ENCODE measurements around the gene MRRF. TPM values are rescaled to one million over a fixed set of nuclear protein-coding genes. Genes with fewer than 3 reads are reported as not detected.
"Not testable (repeated sequence)": the region's sequence is repeated elsewhere in the genome, so short reads cannot be mapped to it uniquely, and the experiment has no call there.

Gene MRRF
- total RNA-seq, 3 donors from 2014 or later (not counting 1 experiment from before 2014, with no cell fraction given) = 17.7 to 29.9 (median 21.3) TPM

DNA sequence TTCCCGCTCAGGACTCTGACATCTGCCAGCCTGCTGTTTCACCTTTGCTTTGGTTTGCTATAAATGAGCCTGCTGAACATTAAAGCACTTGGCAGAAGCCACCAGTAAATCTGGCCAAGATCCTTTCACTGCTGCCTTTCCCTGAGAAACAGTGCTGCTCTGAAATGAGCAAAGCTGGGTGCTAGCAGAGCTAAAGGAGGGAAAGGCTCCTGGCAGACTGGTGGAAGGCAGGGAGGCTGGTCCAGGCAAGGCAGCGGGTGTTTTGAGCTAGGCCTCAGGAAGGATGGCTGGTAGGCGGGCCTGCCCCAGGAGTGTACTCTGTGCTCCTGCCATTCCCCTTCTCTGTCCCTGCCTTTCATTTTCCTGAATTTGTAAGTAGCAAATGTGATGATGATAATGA is 53.6 kb downstream of the MRRF start:
- no peaks in the 10 kb centered on the region for H3K27me3 ChIP-seq (ENCODE audit: control insufficient read depth, insufficient read depth, low read length)
- H3K27me3 Mint-ChIP-seq (ENCODE audit: low read depth in 2 of 2) = no peaks in the 10 kb centered on the region
- no peak overlapping the region for H3K4me3 Mint-ChIP-seq
- intact Hi-C loops (cut with micrococcal nuclease) = no loop called here
- ATAC-seq (no peak), DNase-seq (no peak)
- H3K36me3 Mint-ChIP-seq = no peaks in the 10 kb centered on the region
- H3K4me1 Mint-ChIP-seq = no peaks in the 10 kb centered on the region
- H3K27ac Mint-ChIP-seq = no peak overlapping the region
- peaks cover 32% of the 10 kb centered on the region for H3K36me3 ChIP-seq (ENCODE audit: control insufficient read depth, insufficient read depth, low read length)
- WGBS (ENCODE audit: insufficient coverage) = 99% methylated on average over 3 of the region's 3 CpGs
- TF ChIP-seq, protein P1, sequence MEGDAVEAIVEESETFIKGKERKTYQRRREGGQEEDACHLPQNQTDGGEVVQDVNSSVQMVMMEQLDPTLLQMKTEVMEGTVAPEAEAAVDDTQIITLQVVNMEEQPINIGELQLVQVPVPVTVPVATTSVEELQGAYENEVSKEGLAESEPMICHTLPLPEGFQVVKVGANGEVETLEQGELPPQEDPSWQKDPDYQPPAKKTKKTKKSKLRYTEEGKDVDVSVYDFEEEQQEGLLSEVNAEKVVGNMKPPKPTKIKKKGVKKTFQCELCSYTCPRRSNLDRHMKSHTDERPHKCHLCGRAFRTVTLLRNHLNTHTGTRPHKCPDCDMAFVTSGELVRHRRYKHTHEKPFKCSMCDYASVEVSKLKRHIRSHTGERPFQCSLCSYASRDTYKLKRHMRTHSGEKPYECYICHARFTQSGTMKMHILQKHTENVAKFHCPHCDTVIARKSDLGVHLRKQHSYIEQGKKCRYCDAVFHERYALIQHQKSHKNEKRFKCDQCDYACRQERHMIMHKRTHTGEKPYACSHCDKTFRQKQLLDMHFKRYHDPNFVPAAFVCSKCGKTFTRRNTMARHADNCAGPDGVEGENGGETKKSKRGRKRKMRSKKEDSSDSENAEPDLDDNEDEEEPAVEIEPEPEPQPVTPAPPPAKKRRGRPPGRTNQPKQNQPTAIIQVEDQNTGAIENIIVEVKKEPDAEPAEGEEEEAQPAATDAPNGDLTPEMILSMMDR (IDR thresholded peaks at IDR 0.05) = no peak
- no peak overlapping the region for H3K27ac ChIP-seq (ENCODE audit: low read length)
- no peaks in the 10 kb centered on the region for H3K9me3 Mint-ChIP-seq
- H3K4me1 ChIP-seq (ENCODE audit: control insufficient read depth, insufficient read depth, low read length) = no peaks in the 10 kb centered on the region
- H3K4me3 ChIP-seq (ENCODE audit: low read length) = no peak overlapping the region
- H3K9me3 ChIP-seq (ENCODE audit: control insufficient read depth, insufficient read depth, low read length) = no peaks in the 10 kb centered on the region

DNA sequence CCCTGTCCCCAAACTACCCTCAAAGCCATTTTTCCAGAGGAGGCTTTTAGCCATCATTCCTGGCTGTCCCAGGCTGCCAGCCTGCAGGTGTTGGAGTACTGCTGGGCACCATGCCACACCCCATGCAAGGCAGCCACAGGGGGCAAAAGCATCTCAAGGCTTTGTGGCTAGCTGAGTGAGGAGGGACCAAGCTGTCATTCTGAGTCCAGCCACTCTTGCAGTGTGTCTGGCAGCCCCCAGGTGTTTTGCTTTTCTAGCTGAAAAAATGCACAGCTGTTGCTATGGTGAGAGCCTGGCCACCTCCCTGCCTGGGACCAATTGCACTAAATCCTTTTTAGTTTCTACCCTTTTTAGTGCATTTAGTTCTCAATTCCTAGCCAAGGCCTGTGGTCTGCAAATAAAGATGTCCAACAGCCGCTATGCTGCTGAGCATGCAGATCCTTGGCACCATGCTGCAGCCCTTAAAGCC is 55.8 kb downstream of the MRRF start:
- no peaks in the 10 kb centered on the region for H3K36me3 Mint-ChIP-seq
- no peaks in the 10 kb centered on the region for H3K27me3 Mint-ChIP-seq (ENCODE audit: low read depth in 2 of 2)
- WGBS (ENCODE audit: insufficient coverage) = 80% methylated on average over 1 of the region's 1 CpG
- no peaks in the 10 kb centered on the region for H3K9me3 ChIP-seq (ENCODE audit: control insufficient read depth, insufficient read depth, low read length)
- H3K27ac ChIP-seq (ENCODE audit: low read length) = no peak overlapping the region
- H3K4me1 ChIP-seq (ENCODE audit: control insufficient read depth, insufficient read depth, low read length) = no peaks in the 10 kb centered on the region
- H3K9me3 Mint-ChIP-seq = no peaks in the 10 kb centered on the region
- H3K4me3 Mint-ChIP-seq = no peak overlapping the region
- H3K36me3 ChIP-seq (ENCODE audit: control insufficient read depth, insufficient read depth, low read length) = peaks cover 17% of the 10 kb centered on the region
- ATAC-seq = no peak
- H3K4me1 Mint-ChIP-seq = no peaks in the 10 kb centered on the region
- no peak overlapping the region for H3K27ac Mint-ChIP-seq
- no peak for DNase-seq
- H3K4me3 ChIP-seq (ENCODE audit: low read length) = no peak overlapping the region
- TF ChIP-seq, protein P1 (IDR thresholded peaks at IDR 0.05) = no peak
- intact Hi-C loops (cut with micrococcal nuclease) = no loop called here
- no peaks in the 10 kb centered on the region for H3K27me3 ChIP-seq (ENCODE audit: control insufficient read depth, insufficient read depth, low read length)

DNA sequence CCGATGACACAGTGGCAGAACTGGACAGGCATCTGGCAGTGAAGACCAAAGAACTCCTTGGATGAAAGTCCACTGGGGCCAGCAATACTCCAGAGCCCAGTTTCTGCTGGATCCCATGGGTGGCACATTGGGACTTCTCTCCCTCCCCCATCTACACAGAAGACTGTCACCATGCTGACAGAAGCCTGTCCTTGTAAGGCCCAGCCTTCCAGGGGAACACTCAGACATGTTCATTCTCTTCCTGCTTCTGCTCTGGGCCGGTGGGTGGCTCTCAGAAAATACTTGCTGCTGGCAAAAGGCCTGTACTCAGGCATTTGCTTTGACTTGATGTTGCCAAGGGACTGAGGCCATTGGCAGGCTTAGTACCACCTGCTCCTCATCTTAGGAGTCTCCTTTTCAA is 57.9 kb downstream of the MRRF start:
- no peaks in the 10 kb centered on the region for H3K27me3 Mint-ChIP-seq (ENCODE audit: low read depth in 2 of 2)
- no peaks in the 10 kb centered on the region for H3K9me3 Mint-ChIP-seq
- H3K4me1 Mint-ChIP-seq = no peaks in the 10 kb centered on the region
- no peak overlapping the region for H3K27ac Mint-ChIP-seq
- TF ChIP-seq, protein P1 (IDR thresholded peaks at IDR 0.05) = no peak
- H3K27ac ChIP-seq (ENCODE audit: low read length) = no peak overlapping the region
- no peak for ATAC-seq
- H3K9me3 ChIP-seq (ENCODE audit: control insufficient read depth, insufficient read depth, low read length) = no peaks in the 10 kb centered on the region
- peaks cover 19% of the 10 kb centered on the region for H3K36me3 ChIP-seq (ENCODE audit: control insufficient read depth, insufficient read depth, low read length)
- no peaks in the 10 kb centered on the region for H3K4me1 ChIP-seq (ENCODE audit: control insufficient read depth, insufficient read depth, low read length)
- H3K4me3 Mint-ChIP-seq = no peak overlapping the region
- DNase-seq = no peak
- H3K4me3 ChIP-seq (ENCODE audit: low read length) = no peak overlapping the region
- H3K36me3 Mint-ChIP-seq = no peaks in the 10 kb centered on the region
- intact Hi-C loops (cut with micrococcal nuclease) = no loop called here
- WGBS (ENCODE audit: insufficient coverage) = 98% methylated on average over 2 of the region's 2 CpGs
- no peaks in the 10 kb centered on the region for H3K27me3 ChIP-seq (ENCODE audit: control insufficient read depth, insufficient read depth, low read length)

DNA sequence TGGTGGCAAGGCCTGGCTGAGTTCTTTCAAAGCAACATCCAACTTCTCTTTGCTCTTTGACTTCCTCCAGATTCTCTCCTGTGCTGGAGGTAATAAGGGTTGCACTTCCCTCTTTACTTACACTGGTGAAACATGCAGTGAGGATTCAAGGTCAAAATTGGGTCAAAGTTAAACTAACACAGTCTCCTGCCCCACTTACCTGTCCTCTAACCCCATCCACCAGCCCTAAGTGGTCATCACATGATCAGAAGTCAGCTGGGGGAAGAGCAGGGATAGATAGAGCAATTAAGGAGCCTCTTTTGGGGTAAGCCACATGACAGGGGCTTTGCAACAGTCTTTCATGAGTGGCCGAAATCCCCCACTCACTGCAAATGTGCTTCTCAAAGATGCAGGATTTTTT is 60.0 kb downstream of the MRRF start:
- H3K4me1 Mint-ChIP-seq; DNase-seq; H3K27ac Mint-ChIP-seq; H3K9me3 Mint-ChIP-seq; H3K4me1 ChIP-seq (ENCODE audit: control insufficient read depth, insufficient read depth, low read length); intact Hi-C loops (cut with micrococcal nuclease); H3K27me3 ChIP-seq (ENCODE audit: control insufficient read depth, insufficient read depth, low read length); H3K4me3 ChIP-seq (ENCODE audit: low read length); H3K36me3 Mint-ChIP-seq; H3K9me3 ChIP-seq (ENCODE audit: control insufficient read depth, insufficient read depth, low read length); H3K4me3 Mint-ChIP-seq; H3K27ac ChIP-seq (ENCODE audit: low read length); ATAC-seq; H3K27me3 Mint-ChIP-seq (ENCODE audit: low read depth in 2 of 2): not testable (repeated sequence)
- H3K36me3 ChIP-seq (ENCODE audit: control insufficient read depth, insufficient read depth, low read length) = peaks cover 19% of the 10 kb centered on the region
- WGBS (ENCODE audit: insufficient coverage) = no CpG with 5 or more reads among the region's 1 CpG

Measured in natural killer cell (primary cell).